ENCODE results near the gene SLC15A1. TPM values are rescaled to one million over a fixed set of nuclear protein-coding genes. Genes with fewer than 3 reads are reported as not detected.

Gene SLC15A1
- total RNA-seq, 1 experiment from 2014 or later = 1.9 TPM

- no peak overlapping the region for H3K27ac ChIP-seq (ENCODE audit: insufficient read length, low read depth, low read length)
- no peaks in the 10 kb centered on the region for H3K79me1 ChIP-seq (ENCODE audit: insufficient read depth, low read depth, low read length, poor library complexity, severe bottlenecking)
- H3K9me3 ChIP-seq (ENCODE audit: control insufficient read depth, low read depth, low read length) = no peaks in the 10 kb centered on the region
- H4K8ac ChIP-seq (replicated peaks; ENCODE audit: insufficient read length, low read depth, low read length) = no peak overlapping the region
- no peak overlapping the region for H3K23ac ChIP-seq (ENCODE audit: insufficient read length, low read depth, low read length)
- no peak overlapping the region for H3K4me2 ChIP-seq (ENCODE audit: insufficient read depth, insufficient read length, low read length)
- H3K79me2 ChIP-seq (ENCODE audit: insufficient read depth, low read length) = no peaks in the 10 kb centered on the region
- no peak overlapping the region for H3K4ac ChIP-seq (ENCODE audit: low read depth, low read length)
- no peaks in the 10 kb centered on the region; the same call in 1 of the 2 replicates for H3K4me1 ChIP-seq (ENCODE audit: insufficient read depth, low read length)
- H2BK15ac ChIP-seq (ENCODE audit: low read depth, low read length) = no peak overlapping the region
- TF ChIP-seq CTCF (conservative IDR thresholded peaks at IDR 0.05) = no peak
- no peak overlapping the region for H3K27ac Mint-ChIP-seq
- no peaks in the 10 kb centered on the region for H3K9me3 Mint-ChIP-seq
- H4K5ac ChIP-seq (ENCODE audit: insufficient read length, low read depth, low read length) = no peak overlapping the region
- H2AFZ ChIP-seq (ENCODE audit: low read length) = no peak overlapping the region
- no peak overlapping the region for H3K4me3 Mint-ChIP-seq
- no CpG with 5 or more reads among the region's 9 CpGs for WGBS (ENCODE audit: extremely low coverage, insufficient read length, low lambda C conversion rate)
- no peaks in the 10 kb centered on the region for H3K27me3 ChIP-seq (ENCODE audit: insufficient read depth, low read length)
- H3K18ac ChIP-seq (ENCODE audit: insufficient read length, low read depth, low read length) = no peak overlapping the region
- H2BK12ac ChIP-seq (ENCODE audit: insufficient read length, low read depth, low read length) = no peak overlapping the region
- no peak overlapping the region for H2BK120ac ChIP-seq (ENCODE audit: low read depth, low read length, poor library complexity, severe bottlenecking)
- no peaks in the 10 kb centered on the region; the same call in 1 of the 2 replicates for H3K27me3 Mint-ChIP-seq (ENCODE audit: low read depth)
- H2BK20ac ChIP-seq (ENCODE audit: low read depth, low read length, poor library complexity, severe bottlenecking) = no peak overlapping the region
- no peak overlapping the region for H3K56ac ChIP-seq (ENCODE audit: insufficient read length, low read depth, low read length)
- H3K4me1 Mint-ChIP-seq = peaks cover 9 to 10% of the 10 kb centered on the region in 2 experiments
- no peaks in the 10 kb centered on the region for H3K23me2 ChIP-seq (ENCODE audit: insufficient read length, low read depth, low read length, poor library complexity, severe bottlenecking)
- no peak overlapping the region for H4K91ac ChIP-seq (ENCODE audit: insufficient read length, low read depth, low read length)
- no peak for DNase-seq
- H2AK5ac ChIP-seq (ENCODE audit: insufficient read length, low read length) = no peak overlapping the region
- H3K14ac ChIP-seq (ENCODE audit: insufficient read depth, low read length) = no peak overlapping the region; the same call in 1 of the 2 replicates
- H3K36me3 Mint-ChIP-seq (ENCODE audit: insufficient read depth in 1 of 3, low read depth in 3 of 3) = no peaks in the 10 kb centered on the region
- no peak overlapping the region for H3T11ph ChIP-seq (ENCODE audit: low read length)
- H2BK5ac ChIP-seq (ENCODE audit: insufficient read length, low read length) = no peak overlapping the region
- no peaks in the 10 kb centered on the region for H4K20me1 ChIP-seq (ENCODE audit: control insufficient read depth, insufficient read depth, insufficient read length)
- H3K9ac ChIP-seq (ENCODE audit: extremely low read depth, insufficient read length, low read length) = no peak overlapping the region
Measured at GRCh38 chr13:98774776-98775175, 22.3 kb upstream of the SLC15A1 start.

Measured in H9 (cell line).